Gastrocnemius medialis (tissue), 4 donors: Measurements from ENCODE around the gene CASK.

Experiments used
- POLR2A ChIP-seq, 2 donors: fragments of 450-650 bp; IDR thresholded peaks; one replicate each; pipeline ENCODE4 v1.6.1; 2017; ENCODE audit warnings: antibody characterized with exemption in 2 of 2, mild to moderate bottlenecking in 2 of 2, moderate library complexity in 2 of 2
- TF ChIP-seq, protein P1 (sequence below), 5 experiments: fragments of 450-650 bp in 3 of 5; fragments of 200-600 bp in 2 of 5; sonication (generic) in 2 of 5; IDR thresholded peaks in 4 of 5; conservative IDR thresholded peaks in 1 of 5; 1 replicate in 4 of 5; 2 replicates in 1 of 5; pipeline ENCODE4 v1.5.1; 2016 to 2019; ENCODE audit warnings: antibody characterized with exemption in 5 of 5, mild to moderate bottlenecking in 3 of 5, moderate library complexity in 3 of 5

DNA sequence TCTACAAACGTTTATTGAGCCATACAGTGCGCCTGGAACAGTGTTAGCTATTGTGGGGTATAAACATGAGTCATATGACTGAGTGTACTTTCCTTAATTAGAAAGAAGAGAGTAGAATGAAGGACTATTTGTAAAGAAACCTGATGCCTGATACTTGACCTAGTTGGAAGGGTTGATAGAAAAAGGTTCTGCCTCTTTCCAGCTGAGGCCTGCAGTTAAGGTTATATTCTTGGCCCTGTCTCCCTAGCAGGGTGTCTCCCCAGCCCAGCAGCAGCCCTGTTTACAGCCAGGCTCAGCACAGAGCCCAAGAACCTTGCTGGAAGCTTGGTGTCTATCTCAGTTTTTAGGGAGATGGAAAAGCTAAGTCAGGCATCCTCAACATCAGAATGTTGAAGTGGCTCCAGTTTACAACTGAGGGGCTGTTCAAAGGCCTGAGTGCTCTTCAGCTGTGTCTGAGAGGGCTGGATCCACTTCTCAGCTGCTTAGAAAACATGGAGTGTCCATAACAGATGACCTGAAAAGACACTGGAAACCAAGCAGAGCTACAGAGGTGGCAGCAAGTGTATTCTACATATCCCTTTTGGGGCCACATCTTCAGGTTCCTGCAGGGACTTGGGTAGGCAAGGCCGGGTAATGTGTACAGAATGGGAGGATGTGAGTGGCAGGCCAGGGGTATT, 454.6 kb downstream of the CASK start:
- TF ChIP-seq, protein P1, sequence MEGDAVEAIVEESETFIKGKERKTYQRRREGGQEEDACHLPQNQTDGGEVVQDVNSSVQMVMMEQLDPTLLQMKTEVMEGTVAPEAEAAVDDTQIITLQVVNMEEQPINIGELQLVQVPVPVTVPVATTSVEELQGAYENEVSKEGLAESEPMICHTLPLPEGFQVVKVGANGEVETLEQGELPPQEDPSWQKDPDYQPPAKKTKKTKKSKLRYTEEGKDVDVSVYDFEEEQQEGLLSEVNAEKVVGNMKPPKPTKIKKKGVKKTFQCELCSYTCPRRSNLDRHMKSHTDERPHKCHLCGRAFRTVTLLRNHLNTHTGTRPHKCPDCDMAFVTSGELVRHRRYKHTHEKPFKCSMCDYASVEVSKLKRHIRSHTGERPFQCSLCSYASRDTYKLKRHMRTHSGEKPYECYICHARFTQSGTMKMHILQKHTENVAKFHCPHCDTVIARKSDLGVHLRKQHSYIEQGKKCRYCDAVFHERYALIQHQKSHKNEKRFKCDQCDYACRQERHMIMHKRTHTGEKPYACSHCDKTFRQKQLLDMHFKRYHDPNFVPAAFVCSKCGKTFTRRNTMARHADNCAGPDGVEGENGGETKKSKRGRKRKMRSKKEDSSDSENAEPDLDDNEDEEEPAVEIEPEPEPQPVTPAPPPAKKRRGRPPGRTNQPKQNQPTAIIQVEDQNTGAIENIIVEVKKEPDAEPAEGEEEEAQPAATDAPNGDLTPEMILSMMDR (IDR thresholded peaks at IDR 0.05 in 4 of 5, conservative IDR thresholded peaks at IDR 0.05 in 1 of 5): no peak
- TF ChIP-seq POLR2A (IDR thresholded peaks at IDR 0.05): peak in 1 of 2 donors; percentile 18
